HG03060 (cell line): ENCODE results near the gene RANBP10.

Source experiments
- ATAC-seq: cut with Tn5 transposase; IDR thresholded peaks from one replicate; pipeline ENCODE4 v1.9.1; 2021; ENCODE audit warnings: low read depth, moderate number of reproducible peaks; ENCODE audit not compliant: unreplicated experiment

RANBP10 gene

GRCh38 chr16:67750466-67750865, 55.9 kb downstream of the RANBP10 start:
- ATAC-seq = peak; percentile 43

- no peak for ATAC-seq
Observed at GRCh38 chr16:67749436-67750078, 56.8 kb downstream of the RANBP10 start.

GRCh38 chr16:67748834-67749233, 57.5 kb downstream of the RANBP10 start:
- ATAC-seq = no peak

- no peak for ATAC-seq
Observed at GRCh38 chr16:67746846-67747245, 59.5 kb downstream of the RANBP10 start.

- no peak for ATAC-seq
Observed at GRCh38 chr16:67741118-67741517, 65.2 kb downstream of the RANBP10 start.

- ATAC-seq = no peak
Observed at GRCh38 chr16:67740391-67740790, 66.0 kb downstream of the RANBP10 start.

GRCh38 chr16:67736858-67737257, 69.5 kb downstream of the RANBP10 start:
- ATAC-seq = no peak

- ATAC-seq = no peak
Observed at GRCh38 chr16:67734731-67735201, 71.6 kb downstream of the RANBP10 start.

GRCh38 chr16:67733734-67734470, 72.5 kb downstream of the RANBP10 start:
- no peak for ATAC-seq

- no peak for ATAC-seq
Observed at GRCh38 chr16:67731753-67732095, 74.6 kb downstream of the RANBP10 start.

- no peak for ATAC-seq
Observed at GRCh38 chr16:67731071-67731752, 75.1 kb downstream of the RANBP10 start.

- no peak for ATAC-seq
Observed at GRCh38 chr16:67730326-67730725, 76.0 kb downstream of the RANBP10 start.

- ATAC-seq = no peak
Observed at GRCh38 chr16:67729636-67730248, 76.6 kb downstream of the RANBP10 start.

GRCh38 chr16:67727521-67728485, 78.6 kb downstream of the RANBP10 start:
- ATAC-seq = no peak

GRCh38 chr16:67726106-67727034, 80.0 kb downstream of the RANBP10 start:
- no peak for ATAC-seq

- no peak for ATAC-seq
Observed at GRCh38 chr16:67723911-67724305, 82.5 kb downstream of the RANBP10 start.

- no peak for ATAC-seq
Observed at GRCh38 chr16:67723151-67723910, 83.0 kb downstream of the RANBP10 start.

- no peak for ATAC-seq
Observed at GRCh38 chr16:67720236-67720635, 86.1 kb downstream of the RANBP10 start.
